Kidney epithelial cell (primary cell): ENCODE measurements around the gene FEV. TPM values are rescaled to one million over a fixed set of nuclear protein-coding genes. Genes with fewer than 3 reads are reported as not detected.

Experiments used
- DNase-seq: peaks from one replicate; pipeline ENCODE4 v3.0.0-alpha.2; 2010; ENCODE audit warnings: low read depth
- H3K27me3 ChIP-seq: 2 replicates; pipeline ENCODE4 v1.6.0; 2011; ENCODE audit warnings: low read length; ENCODE audit not compliant: control insufficient read depth, insufficient read depth
- H3K36me3 ChIP-seq: 2 replicates; pipeline ENCODE4 v1.5.1; 2011; ENCODE audit warnings: low read length; ENCODE audit not compliant: control insufficient read depth, insufficient read depth
- H3K4me3 ChIP-seq: 2 replicates; pipeline ENCODE4 v1.5.1; 2011; ENCODE audit warnings: low read depth, mild to moderate bottlenecking, control low read depth, low read length
- CTCF ChIP-seq: IDR thresholded peaks from 2 replicates; pipeline ENCODE4 v1.5.1; 2011; ENCODE audit warnings: mild to moderate bottlenecking, moderate library complexity, low read length, control low read depth, inconsistent platforms; ENCODE audit not compliant: insufficient read depth, poor library complexity, severe bottlenecking
- total RNA-seq: library from RNA; depleted of rRNA; stranded (reverse); fragments of >200 nt; gene quantifications from 2 replicates; pipeline ENCODE4 v1.2.3, GENCODE V29; 2015

The FEV gene
- total RNA-seq, 1 donor from 2014 or later = not detected

DNA sequence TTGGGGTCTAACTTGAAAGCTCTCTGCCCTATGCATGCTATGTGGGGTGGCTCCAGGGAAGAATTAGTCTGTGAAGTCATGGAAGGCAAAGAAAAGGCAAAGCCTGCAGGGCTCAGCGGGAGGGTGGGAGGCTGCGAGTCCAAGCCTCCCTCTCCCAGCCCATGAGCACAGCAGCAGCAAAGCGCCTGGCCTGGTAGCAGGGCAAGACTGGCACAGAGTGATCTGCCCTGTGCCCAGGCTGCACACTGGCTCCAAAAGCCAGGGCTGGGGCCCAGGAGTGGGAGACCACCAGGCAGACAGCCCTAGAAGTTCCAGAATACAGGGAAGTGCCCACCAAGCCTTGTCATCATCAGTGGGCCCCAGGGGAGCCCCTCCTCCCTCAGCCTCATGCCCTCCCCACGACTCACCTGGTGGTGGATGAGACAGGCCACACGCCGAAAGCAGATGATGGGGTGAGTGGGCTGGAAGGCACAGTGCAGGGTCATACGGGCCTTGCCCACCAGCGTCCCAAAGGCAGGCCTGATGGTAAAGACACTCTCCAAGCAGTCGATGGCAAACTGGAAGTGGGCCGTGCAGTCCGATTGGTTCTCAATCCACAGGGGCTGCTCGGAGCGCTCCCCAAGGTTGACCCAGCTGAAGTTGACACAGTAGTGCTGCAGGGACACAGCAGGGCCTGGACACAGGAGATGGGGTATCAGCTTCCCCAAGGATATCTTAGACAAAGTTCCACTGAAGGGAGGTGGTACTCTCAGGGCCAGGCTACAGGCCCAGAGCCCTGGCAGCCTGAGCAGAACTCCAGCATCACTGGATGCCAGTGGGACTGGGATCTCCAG is 44.2 kb upstream of the FEV start:
- DNase-seq = no peak
- H3K36me3 ChIP-seq = no peaks in the 10 kb centered on the region
- no peak overlapping the region for H3K4me3 ChIP-seq

GRCh38 chr2:219028141-219028540 is 43.2 kb upstream of the FEV start:
- no peak for DNase-seq
- TF ChIP-seq CTCF = no peak
- H3K4me3 ChIP-seq = no peak overlapping the region
- H3K27me3 ChIP-seq = peaks cover 35% of the 10 kb centered on the region
- no peaks in the 10 kb centered on the region for H3K36me3 ChIP-seq

More for the DNA sequence above, 44.2 kb upstream of the FEV start:
- H3K27me3 ChIP-seq = peaks cover 27% of the 10 kb centered on the region
- TF ChIP-seq CTCF = no peak

DNA sequence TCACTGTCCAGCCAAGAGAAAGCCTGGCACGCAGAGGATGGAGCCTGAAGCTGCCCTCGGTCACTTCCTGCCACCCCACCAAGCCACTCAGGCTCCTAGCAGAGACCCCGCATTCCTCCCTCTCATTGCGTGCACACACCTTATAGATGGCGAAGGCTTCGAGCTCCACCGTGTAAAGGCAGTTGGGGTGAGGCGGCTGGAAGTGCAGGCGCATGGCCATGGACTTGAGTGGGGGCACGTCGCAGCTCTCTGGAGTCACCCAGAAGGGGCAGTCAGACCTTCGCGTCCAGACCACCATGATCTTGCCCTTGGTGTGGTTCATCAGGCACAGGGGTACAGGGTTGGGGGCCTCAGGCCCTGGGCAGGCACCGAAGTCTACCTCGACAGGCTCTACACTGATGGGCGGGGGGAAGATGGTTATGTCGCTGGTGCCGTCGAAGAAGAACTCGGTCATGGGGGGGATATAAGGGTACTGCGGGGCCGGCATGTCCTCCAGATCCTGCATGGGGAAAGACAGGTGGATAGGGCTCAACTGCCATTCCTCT is 42.6 kb upstream of the FEV start:
- peaks cover 38% of the 10 kb centered on the region for H3K27me3 ChIP-seq
- no peaks in the 10 kb centered on the region for H3K36me3 ChIP-seq
- DNase-seq = no peak
- no peak for TF ChIP-seq CTCF
- no peak overlapping the region for H3K4me3 ChIP-seq

- Histone ChIP-seq H3K36me3 (no peaks in the 10 kb centered on the region), H3K27me3 (peaks cover 36% of the 10 kb centered on the region), H3K4me3 (no peak overlapping the region)
- no peak for DNase-seq
- no peak for TF ChIP-seq CTCF
Measured at GRCh38 chr2:219026946-219027345, 42.0 kb upstream of the FEV start.

GRCh38 chr2:219025637-219026585 is 40.9 kb upstream of the FEV start:
- Histone ChIP-seq H3K36me3 (no peaks in the 10 kb centered on the region), H3K27me3 (peaks cover 34% of the 10 kb centered on the region), H3K4me3 (no peak overlapping the region)
- TF ChIP-seq CTCF = no peak
- no peak for DNase-seq
